Neural cell (in vitro differentiated cells): Measurements from ENCODE around the gene SHQ1. TPM values are rescaled to one million over a fixed set of nuclear protein-coding genes. Genes with fewer than 3 reads are reported as not detected.

Experiments
- H2AFZ ChIP-seq: fragments of 200-600, 300-800 bp; sonication (generic), shearing (Covaris generic); 2 replicates; pipeline ENCODE4 v1.6.0; 2014; ENCODE audit warnings: low read depth, mild to moderate bottlenecking, antibody characterized with exemption, low read length, moderate library complexity
- H3F3A ChIP-seq: fragments of 200-600 bp; shearing (Covaris generic); 2 replicates; pipeline ENCODE4 v1.6.1; 2016; ENCODE audit warnings: mild to moderate bottlenecking, moderate library complexity, mixed read lengths, antibody characterized with exemption, low read length; ENCODE audit not compliant: insufficient read depth, poor library complexity, severe bottlenecking
- H3K27ac ChIP-seq: fragments of 200-600, 300-800 bp; sonication (generic), shearing (Covaris generic); 2 replicates; pipeline ENCODE4 v1.5.1; 2014; ENCODE audit warnings: mild to moderate bottlenecking, low read length, moderate library complexity
- H3K27me3 ChIP-seq: fragments of 300-800, 200-600 bp; sonication (generic), shearing (Covaris generic); 2 replicates; pipeline ENCODE4 v1.6.0; 2014; ENCODE audit warnings: mild to moderate bottlenecking, low read depth, low read length, moderate library complexity; ENCODE audit not compliant: insufficient read depth
- H3K36me3 ChIP-seq: fragments of 300-800, 200-600 bp; sonication (generic), shearing (Covaris generic); 2 replicates; pipeline ENCODE4 v1.5.1; 2014; ENCODE audit warnings: mild to moderate bottlenecking, antibody characterized with exemption, low read length, moderate library complexity; ENCODE audit not compliant: insufficient read depth
- H3K4me2 ChIP-seq: fragments of 300-800, 200-600 bp; sonication (generic), shearing (Covaris generic); 2 replicates; pipeline ENCODE4 v1.6.0; 2014; ENCODE audit warnings: mild to moderate bottlenecking, low read length
- H3K4me3 ChIP-seq: fragments of 300-800, 200-600 bp; sonication (generic), shearing (Covaris generic); 2 replicates; pipeline ENCODE4 v1.5.1; 2014; ENCODE audit warnings: mild to moderate bottlenecking, low read length, moderate library complexity
- H3K79me2 ChIP-seq: fragments of 200-600 bp; shearing (Covaris generic); replicated peaks from 2 replicates; pipeline ENCODE4 v1.6.0; 2014; ENCODE audit warnings: mild to moderate bottlenecking, low read length, moderate library complexity; ENCODE audit not compliant: insufficient read depth
- H3K9ac ChIP-seq: fragments of 300-800, 200-600 bp; sonication (generic), shearing (Covaris generic); 2 replicates; pipeline ENCODE4 v1.6.1; 2016; ENCODE audit warnings: mild to moderate bottlenecking, low read length, mixed read lengths
- H3K9me2 ChIP-seq: fragments of 200-600 bp; shearing (Covaris generic); 2 replicates; pipeline ENCODE4 v1.6.1; 2016; ENCODE audit warnings: mild to moderate bottlenecking, low read length, mixed read lengths; ENCODE audit not compliant: insufficient read depth
- H3K9me3 ChIP-seq: fragments of 200-600, 300-800 bp; sonication (generic), shearing (Covaris generic); 2 replicates; pipeline ENCODE4 v1.6.1; 2016; ENCODE audit warnings: mild to moderate bottlenecking, mixed run types, low read length, moderate library complexity, mixed read lengths
- H4K20me1 ChIP-seq: fragments of 200-600 bp; shearing (Covaris generic); 2 replicates; pipeline ENCODE4 v1.6.1; 2016; ENCODE audit warnings: mild to moderate bottlenecking, mixed run types; ENCODE audit not compliant: insufficient read depth
- EP300 ChIP-seq: fragments of 450-650 bp; conservative IDR thresholded peaks from 2 replicates; pipeline ENCODE4 v1.6.1; 2014; ENCODE audit warnings: antibody characterized with exemption, mild to moderate bottlenecking, moderate library complexity; ENCODE audit not compliant: poor library complexity, severe bottlenecking
- EZH2 ChIP-seq: fragments of 200-600, 300-800 bp; shearing (Covaris generic), sonication (generic); IDR thresholded peaks from 2 replicates; pipeline ENCODE4 v1.6.1; 2014; ENCODE audit warnings: antibody characterized with exemption, low read length, borderline replicate concordance, mild to moderate bottlenecking; ENCODE audit not compliant: insufficient read depth, poor library complexity, severe bottlenecking
- MXI1 ChIP-seq: fragments of 450-650 bp; conservative IDR thresholded peaks from 2 replicates; pipeline ENCODE4 v1.6.1; 2014; ENCODE audit warnings: antibody characterized with exemption, mild to moderate bottlenecking; ENCODE audit not compliant: poor library complexity, severe bottlenecking
- POLR2AphosphoS5 ChIP-seq: IDR thresholded peaks from 2 replicates; pipeline ENCODE4 v1.6.1; 2012
- RAD21 ChIP-seq: fragments of 450-650 bp; conservative IDR thresholded peaks from 2 replicates; pipeline ENCODE4 v1.6.1; 2014; ENCODE audit warnings: antibody characterized with exemption, mild to moderate bottlenecking, moderate library complexity
- SMC3 ChIP-seq: fragments of 450-650 bp; conservative IDR thresholded peaks from 2 replicates; pipeline ENCODE4 v1.6.1; 2014; ENCODE audit warnings: antibody characterized with exemption, mild to moderate bottlenecking, moderate library complexity; ENCODE audit not compliant: poor library complexity
- TAF1 ChIP-seq: IDR thresholded peaks from 2 replicates; pipeline ENCODE4 v1.6.1; 2012; ENCODE audit warnings: low read depth
- polyA plus RNA-seq: library from polyadenylated mRNA; depleted of rRNA; stranded (reverse); fragments of >200 nt; gene quantifications from 2 replicates; pipeline ENCODE4 v1.2.3, GENCODE V29; 2014
- TF ChIP-seq, protein P1 (sequence below): fragments of 450-650 bp; IDR thresholded peaks from 2 replicates; pipeline ENCODE4 v1.5.1; 2014; ENCODE audit warnings: antibody characterized with exemption, mild to moderate bottlenecking, moderate library complexity; ENCODE audit not compliant: poor library complexity, severe bottlenecking

Gene SHQ1
- polyA plus RNA-seq, 1 donor from 2014 or later, result 14.3 TPM

DNA sequence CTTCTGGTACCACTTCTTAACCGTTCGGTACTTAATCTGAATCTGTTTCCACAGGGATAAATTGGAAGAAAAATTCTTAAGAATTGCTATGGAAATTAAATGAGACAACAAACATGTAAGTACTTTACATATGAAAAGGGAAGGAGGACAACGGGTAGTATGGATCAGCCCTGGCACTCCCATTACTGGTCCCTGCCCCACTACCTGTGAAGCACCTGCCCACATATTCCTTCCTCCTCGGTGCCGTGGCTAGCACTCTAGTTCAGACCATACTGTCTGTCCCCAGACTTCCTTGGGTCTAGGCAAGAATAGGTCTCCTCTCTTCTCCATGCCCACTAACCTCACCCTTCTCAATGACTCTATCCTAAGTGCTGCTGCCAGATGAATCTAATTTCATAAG is 46.2 kb downstream of the SHQ1 start:
- H3K4me2 ChIP-seq, result no peak overlapping the region

DNA sequence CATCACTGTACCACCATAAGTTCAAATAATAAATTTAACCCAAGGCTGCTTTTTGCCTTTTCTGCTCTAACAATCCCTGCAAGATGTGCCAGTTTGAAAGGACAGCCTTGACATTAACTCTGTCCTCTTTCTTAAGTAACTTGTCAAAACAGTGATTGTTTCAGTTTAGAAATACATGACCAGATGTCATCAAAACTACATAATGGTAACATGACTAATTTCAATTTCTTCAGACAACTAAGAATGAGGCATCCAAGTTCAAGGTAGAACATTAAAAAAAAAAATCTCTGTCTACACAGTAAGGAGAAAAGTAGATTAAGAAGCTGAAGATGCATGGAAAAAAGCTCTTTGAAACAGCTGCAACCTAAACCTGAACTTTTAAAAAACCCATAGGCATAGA is 47.4 kb downstream of the SHQ1 start:
- Histone ChIP-seq H2AFZ (no peak overlapping the region), H3F3A (no peaks in the 10 kb centered on the region), H3K4me2 (no peak overlapping the region), H3K79me2 (no peaks in the 10 kb centered on the region), H4K20me1 (no peaks in the 10 kb centered on the region), H3K9me2 (no peaks in the 10 kb centered on the region), H3K9me3 (no peaks in the 10 kb centered on the region), H3K36me3 (no peaks in the 10 kb centered on the region), H3K27me3 (no peaks in the 10 kb centered on the region), H3K4me3 (no peak overlapping the region), H3K9ac (no peak overlapping the region), H3K27ac (no peak overlapping the region)
- TF ChIP-seq POLR2AphosphoS5, result no peak
- no peak for TF ChIP-seq SMC3
- TF ChIP-seq TAF1, result no peak

More for the DNA sequence above, 46.2 kb downstream of the SHQ1 start:
- Histone ChIP-seq H3K9ac (no peak overlapping the region), H3K79me2 (no peaks in the 10 kb centered on the region), H3K27me3 (no peaks in the 10 kb centered on the region), H3K9me3 (no peaks in the 10 kb centered on the region), H4K20me1 (no peaks in the 10 kb centered on the region), H3K36me3 (no peaks in the 10 kb centered on the region), H3K4me3 (no peak overlapping the region), H3F3A (no peaks in the 10 kb centered on the region), H3K27ac (no peak overlapping the region), H3K9me2 (no peaks in the 10 kb centered on the region), H2AFZ (no peak overlapping the region)
- TF ChIP-seq MXI1 (no peak), POLR2AphosphoS5 (no peak)

DNA sequence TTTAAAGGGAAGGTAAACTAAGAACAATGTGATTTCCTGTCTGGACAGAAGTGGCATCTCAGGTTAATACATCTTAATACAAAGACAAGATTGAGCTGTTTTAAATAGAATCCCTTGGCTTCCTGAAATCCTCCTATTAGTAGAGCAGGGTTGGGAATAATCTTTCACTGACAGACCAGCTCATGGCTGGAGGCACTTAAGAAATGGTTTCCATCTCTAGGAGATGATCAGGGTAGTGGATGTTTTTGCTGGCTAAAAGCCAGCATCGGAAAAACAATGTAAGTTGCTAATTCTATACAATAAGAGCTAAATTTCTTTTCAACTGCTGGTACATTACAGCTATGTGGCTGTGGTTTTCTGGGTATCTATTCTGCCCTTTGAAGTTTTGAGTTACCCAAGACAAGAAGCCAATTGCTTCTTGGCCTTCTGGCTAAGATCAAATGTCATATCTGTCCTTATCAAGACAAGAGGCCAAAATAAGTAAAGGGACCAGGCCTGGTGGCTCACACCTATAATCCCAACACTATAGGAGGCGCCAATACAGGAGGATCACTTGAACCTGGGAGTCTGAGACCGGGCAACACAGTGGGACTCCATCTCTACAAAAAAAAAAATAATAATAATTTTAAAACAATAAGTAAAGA is 49.6 kb downstream of the SHQ1 start:
- TF ChIP-seq POLR2AphosphoS5 (no peak), MXI1 (no peak), TAF1 (no peak), EZH2 (no peak)
- TF ChIP-seq, protein P1, sequence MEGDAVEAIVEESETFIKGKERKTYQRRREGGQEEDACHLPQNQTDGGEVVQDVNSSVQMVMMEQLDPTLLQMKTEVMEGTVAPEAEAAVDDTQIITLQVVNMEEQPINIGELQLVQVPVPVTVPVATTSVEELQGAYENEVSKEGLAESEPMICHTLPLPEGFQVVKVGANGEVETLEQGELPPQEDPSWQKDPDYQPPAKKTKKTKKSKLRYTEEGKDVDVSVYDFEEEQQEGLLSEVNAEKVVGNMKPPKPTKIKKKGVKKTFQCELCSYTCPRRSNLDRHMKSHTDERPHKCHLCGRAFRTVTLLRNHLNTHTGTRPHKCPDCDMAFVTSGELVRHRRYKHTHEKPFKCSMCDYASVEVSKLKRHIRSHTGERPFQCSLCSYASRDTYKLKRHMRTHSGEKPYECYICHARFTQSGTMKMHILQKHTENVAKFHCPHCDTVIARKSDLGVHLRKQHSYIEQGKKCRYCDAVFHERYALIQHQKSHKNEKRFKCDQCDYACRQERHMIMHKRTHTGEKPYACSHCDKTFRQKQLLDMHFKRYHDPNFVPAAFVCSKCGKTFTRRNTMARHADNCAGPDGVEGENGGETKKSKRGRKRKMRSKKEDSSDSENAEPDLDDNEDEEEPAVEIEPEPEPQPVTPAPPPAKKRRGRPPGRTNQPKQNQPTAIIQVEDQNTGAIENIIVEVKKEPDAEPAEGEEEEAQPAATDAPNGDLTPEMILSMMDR, result no peak
- Histone ChIP-seq H3F3A (no peaks in the 10 kb centered on the region), H3K9ac (no peak overlapping the region), H3K36me3 (no peaks in the 10 kb centered on the region), H3K4me2 (no peak overlapping the region), H3K9me2 (no peaks in the 10 kb centered on the region), H3K27me3 (no peaks in the 10 kb centered on the region), H3K4me3 (no peak overlapping the region), H3K79me2 (no peaks in the 10 kb centered on the region), H2AFZ (no peak overlapping the region), H3K9me3 (no peaks in the 10 kb centered on the region), H3K27ac (no peak overlapping the region), H4K20me1 (no peaks in the 10 kb centered on the region)

DNA sequence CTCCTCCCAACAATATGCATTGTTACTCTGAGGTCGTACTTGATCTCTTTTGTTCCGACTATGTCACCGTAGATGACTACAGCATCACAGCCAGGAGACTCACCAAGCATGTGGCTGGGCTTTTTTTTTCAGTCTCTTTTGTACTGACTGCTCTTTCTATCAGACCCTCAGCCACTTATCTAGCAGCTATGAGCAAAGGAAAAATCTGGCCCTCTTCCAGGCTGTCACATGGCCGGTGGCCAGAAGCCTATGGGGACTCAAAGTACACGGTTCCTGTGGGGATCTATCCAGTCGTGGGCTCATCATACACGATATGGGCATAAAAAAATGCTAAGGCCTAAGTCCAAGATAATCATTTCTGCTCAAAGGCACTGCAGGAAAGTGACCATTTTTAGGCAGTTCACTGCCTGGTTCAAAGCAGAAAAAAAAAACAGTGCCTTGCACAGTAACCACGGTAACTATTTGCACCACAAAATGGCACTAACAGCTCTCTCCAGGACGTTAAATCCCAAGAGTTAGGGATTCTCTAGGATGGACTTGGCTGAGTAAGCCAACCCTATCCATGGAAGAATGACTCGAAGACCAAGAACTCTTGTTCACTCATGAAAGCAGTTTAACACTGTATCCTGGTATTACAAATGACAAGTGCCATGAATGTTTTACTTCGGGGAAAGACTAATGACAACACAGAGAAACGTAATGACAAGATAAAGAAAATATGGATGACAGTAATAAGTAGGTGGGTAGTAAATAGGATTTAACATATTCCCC is 50.3 kb downstream of the SHQ1 start:
- Histone ChIP-seq H3K9me3 (no peaks in the 10 kb centered on the region), H3K9ac (no peak overlapping the region), H3K27me3 (no peaks in the 10 kb centered on the region), H2AFZ (no peak overlapping the region), H3K36me3 (no peaks in the 10 kb centered on the region), H3F3A (no peaks in the 10 kb centered on the region), H3K4me2 (no peak overlapping the region), H3K79me2 (no peaks in the 10 kb centered on the region), H3K9me2 (no peaks in the 10 kb centered on the region), H3K4me3 (no peak overlapping the region), H4K20me1 (no peaks in the 10 kb centered on the region), H3K27ac (no peak overlapping the region)
- TF ChIP-seq EZH2 (no peak), POLR2AphosphoS5 (peak; percentile 60), TAF1 (no peak), MXI1 (no peak), SMC3 (no peak), EP300 (peak; percentile 62), RAD21 (no peak)
- TF ChIP-seq, protein P1, result no peak
